CD4-positive, alpha-beta T cell treated with Interleukin-6 for 4 hours (primary cell): ENCODE data around the gene OPRD1.
"Not testable (repeated sequence)": the region's sequence is repeated elsewhere in the genome, so short reads cannot be mapped to it uniquely, and the experiment has no call there.

ENCODE experiments used
- DNase-seq: peaks from one replicate; pipeline ENCODE4 v3.0.0-alpha.2; 2020; ENCODE audit warnings: mixed read lengths

Gene OPRD1

DNA sequence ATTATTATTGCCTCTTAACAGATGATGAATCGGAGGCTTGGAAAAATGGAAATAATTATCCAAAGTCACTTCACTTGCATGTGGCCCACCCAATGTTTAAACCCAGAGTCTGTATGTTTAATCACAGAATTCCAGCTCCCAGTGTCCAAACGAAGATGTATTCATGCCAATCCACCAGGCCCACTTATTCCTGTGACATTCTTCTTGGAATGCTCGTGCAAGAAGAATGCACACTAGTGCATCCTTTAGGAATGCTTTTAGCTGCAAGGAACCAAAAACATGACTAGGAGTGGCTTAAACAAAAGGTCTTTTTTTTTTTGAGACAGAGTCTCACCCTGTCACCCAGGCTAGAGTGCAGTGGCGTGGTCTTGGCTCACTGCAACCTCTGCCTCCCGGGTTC, 8.9 kb upstream of the OPRD1 start:
- no peak for DNase-seq

DNA sequence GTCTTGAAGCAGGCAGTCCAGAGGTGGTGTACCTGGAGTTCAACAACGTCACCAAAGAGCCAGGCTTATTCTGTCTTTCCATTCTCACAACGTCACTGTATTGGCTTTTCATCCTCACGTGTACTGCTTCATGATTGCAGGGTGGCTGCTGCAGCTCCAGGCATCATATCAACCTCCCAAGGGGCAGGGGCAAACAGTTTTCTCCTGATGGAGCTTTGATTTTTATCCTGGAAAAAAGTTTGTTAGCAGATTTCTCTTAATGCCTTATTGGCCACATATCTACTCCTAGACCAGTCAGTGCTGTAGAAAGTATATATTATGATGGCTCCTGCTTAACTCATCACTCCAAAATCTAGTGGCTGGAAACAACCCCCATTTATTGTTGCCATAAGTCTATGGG, 8.3 kb upstream of the OPRD1 start:
- DNase-seq: no peak

DNA sequence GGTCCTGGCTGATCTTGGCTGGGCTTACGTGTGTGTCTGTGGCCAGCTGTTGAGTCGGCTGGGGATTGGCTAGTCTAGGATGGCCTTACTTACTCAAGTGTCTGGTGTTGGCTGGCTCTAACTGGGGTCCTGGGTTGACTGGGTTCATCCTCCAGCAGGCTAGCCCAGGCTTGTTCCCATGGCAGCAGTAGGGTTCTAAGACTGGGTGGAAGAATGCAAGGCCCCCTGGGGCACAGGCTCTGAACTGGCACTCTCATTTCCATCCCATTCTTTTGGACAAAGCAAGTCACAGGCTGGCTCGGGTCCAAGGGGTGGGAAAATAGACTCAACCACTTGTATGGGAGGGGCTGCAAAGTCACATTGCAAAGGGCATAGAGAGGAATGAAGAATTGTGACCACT, 7.9 kb upstream of the OPRD1 start:
- DNase-seq: no peak

DNA sequence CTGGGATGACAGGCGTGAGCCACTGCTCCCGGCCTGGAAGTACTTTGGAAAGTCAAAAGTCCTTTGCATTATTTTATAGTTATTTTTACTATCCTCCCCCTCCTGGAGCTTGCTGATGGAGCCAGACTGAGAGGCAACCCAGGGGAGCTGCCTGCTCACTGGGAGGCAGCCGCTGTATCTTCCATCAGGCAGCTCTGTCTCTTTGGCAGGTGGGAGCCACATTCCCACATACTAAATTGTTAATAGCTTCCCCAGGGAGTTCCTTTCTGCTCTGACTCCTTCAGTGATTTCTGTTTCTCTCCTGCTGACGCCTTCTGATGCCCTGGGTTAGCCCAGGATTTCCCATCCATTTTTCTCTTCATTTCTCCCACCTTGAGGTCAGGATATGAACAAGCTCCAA, 4.9 kb upstream of the OPRD1 start:
- DNase-seq: no peak

DNA sequence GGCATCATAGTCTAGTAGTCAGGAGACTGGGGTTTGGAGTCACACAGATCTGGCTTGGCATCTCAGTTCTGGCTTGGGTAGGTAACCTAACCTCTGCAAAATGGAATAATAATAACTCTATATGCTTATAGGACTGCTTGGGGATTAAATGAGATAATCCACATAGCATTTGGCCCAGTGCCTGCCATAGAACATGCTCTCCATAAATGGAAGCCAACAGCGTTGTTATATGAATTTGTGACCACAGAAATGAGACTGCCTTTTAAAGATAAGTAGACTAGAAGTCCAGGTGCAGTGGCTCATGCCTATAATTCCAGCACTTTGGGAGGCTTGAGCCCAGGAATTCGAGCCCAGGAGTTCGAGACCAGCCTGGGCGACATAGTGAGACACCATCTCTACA, 4.0 kb upstream of the OPRD1 start:
- DNase-seq: no peak

DNA sequence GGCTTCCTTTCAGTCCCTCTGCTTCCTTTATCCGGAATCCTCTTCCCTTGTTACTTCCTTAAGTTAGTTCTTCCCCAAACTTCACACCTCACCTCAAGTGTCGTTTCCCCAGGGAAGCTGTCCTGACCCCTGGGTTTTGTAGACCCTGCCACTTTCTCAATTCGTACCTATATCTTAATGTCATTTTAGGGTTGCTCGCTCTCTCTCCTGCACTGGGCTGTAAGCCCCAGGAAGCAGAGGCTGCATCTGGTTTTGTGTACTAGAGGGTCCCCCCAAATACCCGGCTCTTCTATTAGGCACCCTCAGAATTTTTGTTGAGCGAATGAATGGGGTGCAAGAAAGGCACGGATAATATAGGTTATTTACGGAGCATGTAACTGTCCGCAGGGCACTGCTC, 603 bp upstream of the OPRD1 start:
- no peak for DNase-seq

DNA sequence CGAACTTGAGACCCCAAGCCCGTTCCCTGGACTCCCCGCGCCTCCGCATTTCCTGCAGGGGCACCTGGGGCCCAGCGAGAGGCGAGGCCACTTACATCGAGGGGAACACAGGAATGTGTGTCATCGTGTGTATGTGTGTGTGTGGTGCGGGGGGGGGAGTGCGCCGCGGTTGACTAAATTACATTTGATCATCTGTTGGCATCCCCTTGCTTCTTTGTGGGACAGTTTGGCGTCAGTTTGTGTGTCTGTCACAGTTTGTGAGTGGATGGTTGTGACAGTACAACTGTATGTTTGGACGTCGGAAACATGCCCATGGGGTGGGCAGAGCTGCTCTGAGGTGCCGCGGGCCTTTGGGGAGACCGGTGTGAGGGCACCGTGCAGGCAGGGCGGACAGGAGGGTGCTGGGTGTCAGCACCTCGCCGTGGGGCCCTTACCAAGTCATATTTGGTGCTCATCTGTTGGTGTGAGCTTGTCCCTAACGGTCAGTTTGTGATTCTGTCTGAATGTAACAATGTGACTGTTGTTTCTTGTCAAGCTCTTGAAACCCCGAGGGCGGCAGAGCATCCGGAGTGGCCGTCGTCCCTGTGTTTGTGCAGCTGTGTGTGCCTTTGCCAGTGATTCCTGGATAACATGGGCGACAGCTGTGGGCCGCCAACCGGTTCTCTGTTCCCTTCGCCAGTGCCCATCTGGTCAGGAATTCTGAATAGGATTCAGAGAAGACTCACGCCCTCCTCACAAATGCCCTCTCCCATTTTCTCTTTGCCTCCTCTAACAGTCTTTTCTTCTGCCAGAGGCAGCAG, 899 bp downstream of the OPRD1 start:
- DNase-seq: no peak

DNA sequence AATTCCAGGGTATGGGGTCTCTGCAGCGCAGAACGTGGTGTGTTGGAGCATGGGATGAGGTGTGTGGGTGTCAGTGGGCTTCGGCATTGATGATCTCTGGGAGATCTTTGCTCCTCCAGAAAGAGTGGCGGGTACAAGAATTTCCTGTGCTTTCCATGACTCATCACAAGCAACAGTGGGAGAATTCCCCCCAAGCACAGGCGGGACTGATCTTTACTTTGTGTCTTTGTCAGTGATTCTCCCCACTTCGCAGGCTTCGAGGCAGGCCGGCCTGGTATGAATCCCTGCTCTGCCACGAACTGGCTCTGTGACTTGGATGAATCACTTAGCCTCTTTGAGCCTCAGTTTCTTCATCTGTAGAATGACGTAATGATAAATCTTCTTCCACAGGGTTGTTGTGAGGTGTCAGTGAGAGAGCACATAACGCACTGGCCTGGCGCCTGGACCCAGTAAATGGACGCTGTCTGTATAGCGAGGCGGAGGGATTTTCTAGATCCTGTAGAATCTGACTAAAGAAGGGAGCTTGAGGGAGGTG, 2.0 kb downstream of the OPRD1 start:
- DNase-seq: no peak

DNA sequence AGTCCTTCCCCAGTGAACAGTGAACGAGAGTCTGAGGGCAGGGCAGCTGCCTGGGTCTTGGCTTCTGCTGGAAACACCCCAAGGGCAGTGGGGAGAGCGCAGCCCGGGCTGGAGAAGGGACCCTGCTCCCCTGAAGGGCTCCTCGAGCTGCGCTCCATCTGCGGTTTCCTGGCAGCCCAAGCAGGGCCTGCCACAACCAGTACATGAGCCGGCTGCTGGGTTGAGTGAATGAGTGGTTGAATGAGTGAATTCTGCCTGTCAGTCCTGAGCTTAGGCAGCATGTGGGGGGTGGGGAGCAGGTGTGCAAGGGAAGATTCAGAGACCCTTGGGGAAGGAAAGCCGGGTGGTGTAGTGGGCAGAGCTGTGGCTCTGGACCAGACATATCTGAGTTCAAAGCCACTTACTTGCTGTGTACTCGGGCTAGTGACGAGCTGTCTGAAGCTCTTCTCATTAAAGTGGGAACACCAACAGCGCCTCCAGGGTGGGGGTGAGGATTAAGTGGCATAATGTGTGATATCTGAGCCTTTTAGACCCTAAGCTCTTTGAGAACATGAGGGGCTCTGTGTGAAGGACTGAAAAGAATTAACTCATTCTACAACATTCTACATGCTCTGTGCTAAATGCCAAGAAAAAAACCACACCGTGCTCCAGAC, 3.7 kb downstream of the OPRD1 start:
- no peak for DNase-seq

DNA sequence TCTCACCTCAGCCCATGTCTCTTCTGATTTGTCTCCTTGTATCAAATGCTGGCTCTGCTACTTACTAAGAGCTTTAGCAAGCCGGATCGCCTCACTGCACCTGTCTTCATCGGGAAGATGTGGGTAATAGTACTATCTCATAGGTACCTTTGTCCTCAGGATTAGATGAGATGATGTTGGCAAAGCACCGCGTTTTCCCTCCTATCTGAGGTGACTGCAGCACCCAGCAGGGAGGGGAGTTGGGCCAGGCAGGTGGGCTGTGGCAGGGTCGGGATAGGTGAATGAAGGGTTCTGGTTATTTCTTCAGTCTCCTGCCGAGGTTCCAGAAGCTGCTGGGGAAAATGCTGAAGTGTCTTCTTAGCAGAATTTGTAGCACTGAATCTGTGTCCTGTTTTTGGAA, 5.2 kb downstream of the OPRD1 start:
- no peak for DNase-seq

DNA sequence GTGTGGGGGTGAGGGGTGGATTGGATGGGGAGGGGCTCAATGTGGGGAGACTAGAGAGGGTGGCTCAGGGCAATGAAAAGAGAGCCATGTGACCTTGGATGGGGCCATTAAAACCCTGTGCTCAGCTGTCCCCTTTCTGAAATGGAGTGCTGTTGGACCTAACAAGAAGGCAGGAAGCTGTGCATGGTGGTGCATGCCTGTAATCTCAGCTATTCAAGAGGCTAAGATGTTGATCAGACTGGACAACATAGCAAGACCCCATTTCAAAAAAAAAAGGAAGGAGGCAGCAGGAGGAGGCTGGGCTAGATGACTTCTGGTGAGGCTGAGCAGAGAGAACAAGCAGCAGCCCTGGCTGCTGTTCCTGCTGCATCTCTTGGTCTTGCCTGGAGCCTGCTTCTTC, 7.0 kb downstream of the OPRD1 start:
- DNase-seq: no peak

DNA sequence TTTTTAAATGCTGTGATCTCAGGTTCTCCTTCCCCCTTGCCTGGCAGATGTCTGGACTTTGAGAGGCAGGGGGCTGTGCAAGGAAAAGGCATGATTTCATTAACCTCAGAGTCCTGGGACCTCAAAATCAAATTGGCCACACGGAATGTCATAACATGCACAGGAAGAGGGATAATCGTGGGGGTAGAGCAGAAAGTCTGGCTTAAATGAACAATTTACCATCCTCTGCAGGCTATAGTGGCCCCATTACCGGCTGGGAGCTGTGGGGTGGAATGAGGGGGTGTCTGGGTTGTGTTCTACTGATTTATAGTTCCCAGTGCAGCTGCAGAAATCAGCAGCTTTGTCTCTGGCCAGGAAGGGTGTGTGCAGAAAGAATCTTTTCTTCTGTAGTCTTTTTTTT, 10.8 kb downstream of the OPRD1 start:
- no peak for DNase-seq

DNA sequence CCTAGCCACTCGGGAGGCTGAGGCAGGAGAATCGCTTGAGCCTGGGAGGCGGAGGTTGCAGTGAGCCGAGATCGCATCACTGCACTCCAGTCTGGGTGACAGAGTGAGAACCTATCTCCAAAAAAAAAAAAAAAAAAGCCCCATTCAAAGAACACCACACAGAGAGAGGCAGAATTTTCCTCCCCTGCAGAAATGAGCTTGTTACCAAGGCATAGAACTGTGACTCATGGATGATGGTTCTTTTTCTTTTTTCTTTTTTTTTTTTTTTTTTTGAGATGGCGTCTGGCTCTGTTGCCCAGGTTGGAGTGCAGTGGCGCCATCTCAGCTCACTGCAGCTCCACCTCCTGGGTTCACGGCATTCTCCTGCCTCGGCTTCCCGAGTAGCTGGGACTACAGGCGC, 12.1 kb downstream of the OPRD1 start:
- not testable (repeated sequence) for DNase-seq

DNA sequence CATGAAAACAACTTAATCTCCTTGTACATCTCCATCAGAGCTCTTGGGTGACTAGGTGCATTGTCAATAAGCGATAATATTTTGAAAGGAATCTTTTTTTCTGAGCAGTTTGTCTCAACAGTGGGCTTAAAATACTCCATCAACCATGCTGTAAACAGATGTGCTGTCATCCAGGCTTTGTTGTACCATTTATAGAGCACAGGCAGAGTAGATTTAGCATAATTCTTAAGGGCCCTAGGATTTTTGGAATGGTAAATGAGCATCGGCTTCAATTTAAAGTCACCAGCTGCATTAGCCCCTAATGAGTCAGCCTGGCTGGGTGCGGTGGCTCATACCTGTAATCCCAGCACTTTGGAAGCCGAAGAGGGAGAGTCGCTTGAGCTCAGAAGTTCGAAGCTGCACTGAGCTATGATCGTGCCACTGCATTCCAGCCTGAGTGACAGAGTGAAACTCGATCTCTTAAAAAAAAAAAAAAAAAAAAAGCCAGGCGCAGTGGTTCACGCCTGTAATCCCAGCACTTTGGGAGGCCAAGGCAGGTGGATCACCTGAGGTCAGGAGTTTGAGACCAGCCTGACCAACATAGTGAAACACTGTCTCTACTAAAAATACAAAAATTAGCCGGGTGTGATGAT, 16.4 kb downstream of the OPRD1 start:
- DNase-seq: not testable (repeated sequence)

DNA sequence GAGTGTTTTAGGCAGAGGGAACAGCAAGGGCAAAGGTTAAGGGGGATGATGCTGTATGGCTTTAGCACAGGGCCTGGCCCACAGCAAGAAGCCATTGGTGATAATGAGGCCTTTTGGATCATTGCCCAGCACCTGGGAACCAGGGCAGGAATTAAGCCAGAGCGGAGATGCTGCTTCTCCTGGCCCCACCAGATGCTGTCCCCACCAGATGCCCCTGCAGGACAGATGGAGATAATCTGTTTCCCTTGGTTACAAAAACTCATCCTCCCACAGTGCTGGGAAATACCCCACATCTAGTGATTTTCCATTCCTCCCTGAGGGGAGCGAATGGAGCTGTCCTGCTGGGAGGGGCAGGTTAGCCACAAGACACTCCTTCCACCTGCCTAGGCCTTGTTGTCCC, 18.8 kb downstream of the OPRD1 start:
- no peak for DNase-seq

DNA sequence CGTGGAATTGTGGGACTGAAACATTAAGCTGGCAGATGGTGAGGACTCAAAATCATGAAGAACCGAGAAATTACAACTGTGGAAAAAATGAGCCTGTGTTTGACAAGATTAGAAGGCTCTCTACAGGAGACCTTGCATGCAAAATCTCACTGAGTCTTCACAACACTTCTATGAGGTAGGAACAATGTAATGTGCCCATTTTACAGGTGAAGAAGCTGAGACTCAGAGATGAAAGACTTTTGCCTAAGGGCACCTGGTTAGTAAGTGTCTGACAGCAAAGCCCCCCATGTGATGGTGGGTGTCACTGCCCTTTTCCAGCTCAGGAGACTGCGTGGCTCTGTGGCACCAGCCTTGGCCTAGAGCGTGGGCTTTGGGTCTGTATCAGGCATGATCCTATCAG, 21.0 kb downstream of the OPRD1 start:
- DNase-seq: no peak

DNA sequence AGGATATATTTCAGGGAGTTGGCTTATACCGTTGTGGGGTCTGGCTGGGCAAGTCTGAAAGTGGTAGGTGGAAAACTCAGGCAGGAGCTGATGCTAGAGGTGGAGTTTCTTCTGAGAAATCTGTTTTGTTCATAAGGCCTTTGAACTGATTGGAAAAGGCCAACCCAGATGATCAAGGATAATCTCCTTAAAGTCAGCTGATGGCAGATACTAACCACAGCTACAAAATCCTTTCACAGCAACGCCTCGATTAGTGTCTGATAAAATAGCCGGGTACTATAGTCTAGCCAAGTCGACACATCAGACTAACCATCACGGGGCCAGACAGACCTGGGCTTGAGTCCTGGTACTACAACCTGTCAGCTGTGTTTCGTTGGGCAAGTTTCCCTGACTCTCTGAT, 21.4 kb downstream of the OPRD1 start:
- no peak for DNase-seq

DNA sequence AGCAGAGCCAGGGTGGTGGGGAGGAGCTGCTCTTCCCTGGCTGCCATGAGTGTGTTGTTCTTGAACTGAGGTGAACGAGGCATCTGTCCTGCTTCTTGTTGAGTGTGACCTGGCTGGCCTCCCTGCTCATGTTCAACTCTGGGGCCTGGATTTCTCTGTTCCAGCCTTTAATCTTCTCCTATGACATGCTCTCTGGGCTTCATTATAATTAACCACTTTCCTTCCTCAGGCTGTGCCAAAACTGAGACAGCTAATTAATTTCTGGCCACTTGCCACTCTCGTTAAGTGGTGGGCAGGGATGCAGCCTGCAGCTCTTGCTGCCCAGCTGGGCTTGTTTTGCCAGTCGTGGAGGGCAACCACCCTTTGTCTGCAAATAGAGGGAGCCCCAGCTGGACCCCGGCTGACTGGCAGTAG, 23.3 kb downstream of the OPRD1 start:
- DNase-seq: no peak

DNA sequence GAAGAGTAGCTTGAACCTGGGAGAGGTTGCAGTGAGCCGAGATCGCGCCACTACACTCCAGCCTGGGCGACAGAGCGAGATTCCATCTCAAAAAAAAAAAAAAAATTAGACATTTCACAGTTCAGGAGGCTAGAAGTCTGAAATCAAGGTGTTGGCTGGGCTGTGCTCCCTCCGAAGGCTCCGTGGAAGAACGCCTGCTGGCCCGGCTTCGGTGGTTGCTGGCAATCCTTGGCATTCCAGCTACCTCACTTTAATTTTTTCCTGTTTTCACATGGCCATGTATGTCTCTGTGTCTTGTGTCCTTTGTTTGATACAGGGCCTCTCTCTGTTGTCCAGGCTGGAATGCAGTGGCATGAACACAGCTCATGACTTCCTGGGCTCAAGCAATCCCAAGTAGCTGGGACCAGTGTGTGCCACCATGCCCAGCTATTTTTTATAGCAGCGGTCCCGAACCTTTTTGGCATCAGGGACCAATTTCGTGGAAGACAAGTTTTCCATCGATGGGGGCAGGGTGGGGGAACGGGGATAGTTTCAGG, 24.5 kb downstream of the OPRD1 start:
- no peak for DNase-seq

DNA sequence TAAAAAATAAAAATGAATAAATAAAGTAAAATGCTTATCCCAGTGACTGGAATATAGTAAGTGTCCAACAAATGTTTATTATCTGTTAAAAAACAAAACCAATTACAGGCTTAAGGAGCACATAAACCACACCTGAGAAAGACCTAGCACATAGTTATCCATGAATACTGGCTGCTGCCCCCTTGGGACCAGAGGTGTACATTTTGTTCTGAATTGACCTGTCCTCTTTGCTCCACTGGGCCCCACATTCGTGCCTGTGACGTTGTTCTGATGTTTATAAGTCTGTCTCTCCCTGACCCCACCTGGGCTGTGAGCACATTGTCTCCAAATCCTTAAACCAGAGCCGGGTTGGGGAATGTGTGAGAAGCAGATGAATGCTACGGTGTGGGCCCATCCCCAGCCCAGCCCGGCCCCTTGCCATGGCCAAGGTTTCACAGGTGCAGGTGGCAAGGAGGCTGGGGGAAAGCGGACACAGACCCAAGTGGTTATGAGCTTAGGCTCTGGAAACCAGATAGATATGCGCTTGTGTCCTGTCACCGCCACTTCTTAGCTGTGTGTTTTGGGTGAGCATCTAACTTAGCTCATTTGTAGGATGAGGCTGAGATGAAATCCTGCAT, 29.1 kb downstream of the OPRD1 start:
- DNase-seq: no peak

DNA sequence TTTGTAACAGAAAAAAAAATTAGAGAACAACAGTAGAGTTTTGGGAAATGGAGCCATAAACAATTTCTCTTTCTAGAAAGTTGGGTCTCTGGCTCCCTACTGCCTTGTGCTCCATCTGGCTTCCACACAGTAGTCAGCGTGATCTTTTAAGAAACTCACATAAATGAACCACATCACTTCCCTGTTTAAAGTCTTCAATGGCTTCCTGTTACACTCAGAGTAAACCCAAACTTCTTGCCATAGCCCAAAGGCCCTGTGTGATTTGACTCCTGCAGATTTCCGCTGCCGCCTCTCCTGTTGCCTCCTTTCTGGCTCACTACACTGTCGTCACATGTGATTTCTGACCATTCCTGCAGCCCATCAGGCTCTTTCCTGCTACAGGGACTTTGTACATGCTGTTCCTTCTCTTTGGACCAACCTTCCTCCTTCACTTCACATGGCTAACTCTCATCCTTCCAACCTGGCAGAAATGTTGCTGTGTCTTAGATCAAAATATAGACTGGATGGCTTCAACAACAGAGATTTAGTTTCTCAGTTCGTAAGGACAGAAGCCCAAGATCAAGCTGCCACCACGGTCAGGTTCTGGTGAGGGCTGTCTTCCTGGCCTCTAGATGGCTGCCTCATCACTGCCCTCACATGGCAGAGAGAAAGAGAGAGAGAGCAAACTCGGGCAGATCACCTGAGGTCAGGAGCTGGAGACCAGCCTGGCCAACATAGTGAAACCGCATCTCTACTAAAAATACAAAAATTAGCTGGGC, 34.0 kb downstream of the OPRD1 start:
- DNase-seq: no peak

DNA sequence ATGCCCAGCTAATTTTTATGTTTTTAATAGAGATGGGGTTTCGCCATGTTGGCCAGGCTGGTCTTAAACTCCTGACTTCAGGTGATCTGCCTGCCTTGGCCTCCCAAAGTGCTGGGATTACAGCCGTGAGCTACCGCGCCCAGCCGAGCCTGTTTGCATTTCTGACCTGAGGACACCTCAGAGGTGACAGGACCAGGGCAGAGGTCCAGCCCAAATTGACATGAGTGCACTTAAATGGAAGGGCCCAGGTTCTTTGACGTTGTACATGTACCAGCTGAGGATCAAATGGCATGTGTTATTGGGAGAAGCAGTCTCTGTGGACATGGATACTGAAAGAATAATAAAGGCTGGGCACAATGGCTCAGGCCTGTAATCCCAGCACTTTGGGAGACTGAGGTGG, 35.2 kb downstream of the OPRD1 start:
- DNase-seq: not testable (repeated sequence)

DNA sequence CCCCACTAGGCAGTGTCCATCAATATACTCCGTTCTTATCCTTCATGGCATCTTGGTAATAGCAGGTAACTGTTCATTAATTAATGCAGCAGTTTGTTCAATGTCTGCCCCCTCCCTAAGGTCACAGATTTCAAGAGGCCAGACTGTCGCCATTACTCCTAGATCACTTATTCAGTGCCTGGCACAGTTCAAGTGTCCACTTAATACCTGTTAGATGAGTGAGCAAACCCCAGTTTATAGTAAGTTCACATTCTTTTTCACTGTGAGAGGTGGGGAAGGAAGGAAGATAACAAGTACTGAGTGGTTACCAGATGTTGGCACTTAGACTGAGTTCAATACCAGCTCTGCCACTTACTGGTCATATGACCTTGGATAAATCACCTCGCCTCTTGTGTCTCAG, 36.4 kb downstream of the OPRD1 start:
- DNase-seq: no peak
